C4-2B (cell line): ENCODE data around the gene GMDS.

Source experiments
- H3K27ac ChIP-seq: fragments of 450-650 bp; 2 replicates; pipeline ENCODE4 v1.5.1; 2017
- ZFX ChIP-seq: fragments of 450-650 bp; IDR thresholded peaks from 2 replicates; pipeline ENCODE4 v1.6.1; 2017
- TF ChIP-seq, protein P1 (sequence below): fragments of 450-650 bp; conservative IDR thresholded peaks from 2 replicates; pipeline ENCODE4 v1.5.1; 2017; ENCODE audit warnings: mild to moderate bottlenecking

GMDS gene

GRCh38 chr6:1605893-1606779 is 639.3 kb downstream of the GMDS start:
- H3K27ac ChIP-seq: no peak overlapping the region
- TF ChIP-seq ZFX: no peak
- TF ChIP-seq, protein P1, sequence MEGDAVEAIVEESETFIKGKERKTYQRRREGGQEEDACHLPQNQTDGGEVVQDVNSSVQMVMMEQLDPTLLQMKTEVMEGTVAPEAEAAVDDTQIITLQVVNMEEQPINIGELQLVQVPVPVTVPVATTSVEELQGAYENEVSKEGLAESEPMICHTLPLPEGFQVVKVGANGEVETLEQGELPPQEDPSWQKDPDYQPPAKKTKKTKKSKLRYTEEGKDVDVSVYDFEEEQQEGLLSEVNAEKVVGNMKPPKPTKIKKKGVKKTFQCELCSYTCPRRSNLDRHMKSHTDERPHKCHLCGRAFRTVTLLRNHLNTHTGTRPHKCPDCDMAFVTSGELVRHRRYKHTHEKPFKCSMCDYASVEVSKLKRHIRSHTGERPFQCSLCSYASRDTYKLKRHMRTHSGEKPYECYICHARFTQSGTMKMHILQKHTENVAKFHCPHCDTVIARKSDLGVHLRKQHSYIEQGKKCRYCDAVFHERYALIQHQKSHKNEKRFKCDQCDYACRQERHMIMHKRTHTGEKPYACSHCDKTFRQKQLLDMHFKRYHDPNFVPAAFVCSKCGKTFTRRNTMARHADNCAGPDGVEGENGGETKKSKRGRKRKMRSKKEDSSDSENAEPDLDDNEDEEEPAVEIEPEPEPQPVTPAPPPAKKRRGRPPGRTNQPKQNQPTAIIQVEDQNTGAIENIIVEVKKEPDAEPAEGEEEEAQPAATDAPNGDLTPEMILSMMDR: no peak

DNA sequence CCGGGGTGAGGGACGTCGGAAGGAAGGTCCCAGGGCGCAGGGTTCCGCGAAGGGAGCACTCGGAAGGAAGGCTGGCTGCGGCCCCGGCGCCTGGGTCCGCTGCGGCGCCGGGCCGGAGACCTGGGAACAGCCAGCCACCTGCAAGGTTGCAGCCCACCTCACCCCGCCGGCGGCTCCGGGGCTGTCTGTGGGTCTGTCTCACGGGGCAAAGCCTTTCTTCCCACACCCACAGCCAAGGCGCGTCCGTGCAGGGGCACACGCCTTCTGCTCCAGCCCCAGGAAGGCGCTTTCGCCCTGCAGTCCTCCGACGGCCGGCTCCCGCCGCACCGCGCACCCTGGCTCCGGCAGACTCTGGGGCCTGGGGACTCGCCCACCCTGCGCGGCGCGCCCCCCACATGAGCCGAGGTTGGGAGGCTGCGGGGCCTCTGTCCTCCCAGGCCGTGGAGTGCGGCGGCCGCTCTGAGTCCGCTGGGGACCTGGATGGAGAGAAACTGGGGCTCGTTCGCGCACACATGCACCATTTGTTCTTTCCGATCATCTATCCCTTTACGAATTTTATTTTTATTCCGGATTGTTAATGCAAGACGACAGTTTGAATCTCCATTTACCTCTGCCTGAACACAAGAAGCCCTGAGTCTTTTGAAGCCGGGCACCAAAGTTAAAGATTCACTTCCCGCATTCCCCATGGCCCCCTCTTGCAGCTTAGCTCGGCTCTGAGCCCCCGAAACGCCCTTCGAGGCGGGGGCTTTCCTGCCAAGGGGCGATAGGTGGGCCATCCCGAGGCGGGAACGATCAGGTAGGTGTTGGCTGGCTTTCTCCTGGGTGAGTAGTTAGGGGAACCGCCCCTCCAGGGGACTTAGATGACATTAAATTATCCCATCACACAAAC is 640.2 kb downstream of the GMDS start:
- H3K27ac ChIP-seq: no peak overlapping the region
- no peak for TF ChIP-seq ZFX
- TF ChIP-seq, protein P1: no peak

DNA sequence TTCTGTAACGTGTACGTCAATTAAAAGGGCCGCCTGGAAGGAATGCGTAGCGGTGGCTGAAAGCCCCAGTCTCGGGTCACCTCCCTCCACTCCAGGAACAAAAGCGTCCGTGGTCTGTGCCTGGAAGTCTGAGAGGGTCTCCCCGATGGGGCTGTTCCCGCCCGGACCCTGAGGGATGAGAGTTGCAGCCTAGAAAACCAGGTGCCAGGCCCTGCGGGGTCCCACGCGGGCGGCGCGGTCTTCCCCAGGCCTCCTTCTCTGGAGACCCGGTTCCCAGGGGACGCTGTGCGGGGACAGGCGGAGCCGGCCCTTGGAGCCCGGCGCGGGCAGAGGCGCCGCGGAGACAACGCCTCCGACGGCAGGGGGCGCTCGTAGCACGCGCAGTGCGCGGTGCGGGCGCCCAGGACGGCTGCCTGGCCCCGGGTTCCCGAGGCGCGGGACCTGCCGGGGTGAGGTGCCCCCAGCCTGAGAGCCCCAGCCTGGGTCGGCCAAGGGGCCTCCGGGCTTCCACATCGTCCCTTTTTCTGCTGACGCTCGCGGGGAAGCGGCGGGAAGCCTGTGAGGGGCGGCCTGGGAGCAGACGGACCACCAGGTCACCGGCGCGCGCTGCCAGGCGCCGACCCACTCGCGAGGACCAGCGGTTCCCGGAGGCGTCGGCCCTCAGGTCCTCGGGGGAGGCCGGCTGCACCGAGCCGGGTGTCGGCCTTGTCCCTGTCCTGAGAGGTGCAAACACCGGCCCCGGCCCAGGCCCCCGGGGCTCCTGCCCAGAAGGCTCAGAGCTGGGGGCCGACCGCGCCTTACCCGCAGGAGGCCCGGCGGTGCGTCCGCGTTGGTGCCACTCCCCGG is 641.0 kb downstream of the GMDS start:
- no peak overlapping the region for H3K27ac ChIP-seq
- TF ChIP-seq, protein P1: peak; percentile 98
- no peak for TF ChIP-seq ZFX

DNA sequence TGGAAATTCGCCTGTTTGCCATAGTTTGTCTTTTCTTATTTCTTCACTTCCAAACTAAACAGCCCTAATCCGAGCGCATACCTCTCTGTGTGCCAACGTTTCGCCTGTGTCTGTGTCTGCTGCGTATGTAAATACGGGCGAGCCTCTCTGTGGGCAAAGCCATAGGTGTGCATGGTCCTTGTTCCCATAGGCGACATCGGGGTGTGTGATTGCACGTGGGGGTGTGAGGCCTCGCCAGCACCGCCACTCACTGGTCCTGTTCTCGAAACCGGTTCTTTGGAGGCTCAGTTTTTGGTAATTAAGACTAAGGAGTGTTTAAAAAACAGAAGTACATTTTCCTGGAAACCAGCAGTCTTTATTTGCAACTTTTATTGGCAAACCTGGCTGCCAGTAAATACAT is 641.7 kb downstream of the GMDS start:
- TF ChIP-seq, protein P1: no peak
- no peak overlapping the region for H3K27ac ChIP-seq

DNA sequence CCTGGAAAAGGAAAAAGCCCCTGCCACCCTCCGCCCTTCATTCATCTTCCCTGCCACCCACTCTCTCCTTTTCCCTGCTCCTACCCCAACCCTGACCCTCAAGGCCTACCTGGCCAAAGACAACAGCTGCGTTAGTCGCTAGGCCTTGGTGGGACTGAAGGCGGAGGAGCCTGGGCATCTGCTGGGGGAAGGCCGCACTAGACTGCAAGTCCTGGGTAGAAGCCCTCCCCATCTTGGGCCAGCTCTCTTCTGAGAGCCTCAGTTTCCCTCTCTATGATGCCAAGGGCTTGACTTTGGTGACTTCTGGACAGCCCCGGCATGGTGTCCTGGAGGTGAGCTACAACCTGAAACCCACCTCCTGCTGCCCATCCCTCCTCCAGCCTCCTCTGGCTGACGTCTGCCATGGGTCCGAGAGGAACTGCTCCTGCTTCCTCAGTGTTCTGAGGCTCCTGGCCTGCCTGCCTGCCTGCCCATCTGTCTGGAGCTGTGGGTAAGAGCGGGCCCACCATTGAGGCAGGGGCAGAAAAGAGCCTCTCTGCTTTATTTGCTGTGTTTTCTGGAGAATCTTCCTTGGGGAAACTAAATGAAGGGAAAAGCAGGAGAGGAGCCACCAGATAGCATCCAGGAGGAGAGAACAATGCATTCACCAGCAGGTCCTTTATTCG is 643.2 kb downstream of the GMDS start:
- no peak overlapping the region for H3K27ac ChIP-seq
- TF ChIP-seq ZFX: no peak

GRCh38 chr6:1601158-1602048 is 644.0 kb downstream of the GMDS start:
- no peak for TF ChIP-seq ZFX
- TF ChIP-seq, protein P1: no peak
- no peak overlapping the region for H3K27ac ChIP-seq
